GM18873 (cell line): ENCODE measurements around the gene HSPB7.
"Not testable (repeated sequence)": the region's sequence is repeated elsewhere in the genome, so short reads cannot be mapped to it uniquely, and the experiment has no call there.

Experiments used
- ATAC-seq: cut with Tn5 transposase; IDR thresholded peaks from one replicate; pipeline ENCODE4 v1.9.1; 2021; ENCODE audit warnings: mild to moderate bottlenecking, moderate library complexity, moderate number of reproducible peaks; ENCODE audit not compliant: unreplicated experiment, low FRiP score

HSPB7 gene

GRCh38 chr1:16009678-16010077 is 8.2 kb downstream of the HSPB7 start:
- ATAC-seq: no peak

- ATAC-seq: no peak
Measured at GRCh38 chr1:16009030-16009460, 8.8 kb downstream of the HSPB7 start.

- no peak for ATAC-seq
Measured at GRCh38 chr1:16007671-16008341, 10.0 kb downstream of the HSPB7 start.

GRCh38 chr1:16006552-16007485 is 11.0 kb downstream of the HSPB7 start:
- no peak for ATAC-seq

- no peak for ATAC-seq
Measured at GRCh38 chr1:16006010-16006409, 11.8 kb downstream of the HSPB7 start.

- ATAC-seq: no peak
Measured at GRCh38 chr1:16005597-16005996, 12.2 kb downstream of the HSPB7 start.

GRCh38 chr1:16001274-16001673 is 16.6 kb downstream of the HSPB7 start:
- not testable (repeated sequence) for ATAC-seq

GRCh38 chr1:15998929-15999328 is 18.9 kb downstream of the HSPB7 start:
- no peak for ATAC-seq

- no peak for ATAC-seq
Measured at GRCh38 chr1:15997637-15998280, 20.1 kb downstream of the HSPB7 start.

GRCh38 chr1:15997076-15997585 is 20.7 kb downstream of the HSPB7 start:
- ATAC-seq: no peak

GRCh38 chr1:15994590-15995351 is 23.1 kb downstream of the HSPB7 start:
- ATAC-seq: no peak

GRCh38 chr1:15994081-15994480 is 23.8 kb downstream of the HSPB7 start:
- ATAC-seq: no peak

GRCh38 chr1:15993666-15994065 is 24.2 kb downstream of the HSPB7 start:
- ATAC-seq: no peak

GRCh38 chr1:15992582-15993500 is 25.0 kb downstream of the HSPB7 start:
- ATAC-seq: no peak

GRCh38 chr1:15992187-15992553 is 25.7 kb downstream of the HSPB7 start:
- no peak for ATAC-seq

GRCh38 chr1:15991427-15992186 is 26.2 kb downstream of the HSPB7 start:
- no peak for ATAC-seq

GRCh38 chr1:15989776-15990175 is 28.1 kb downstream of the HSPB7 start:
- ATAC-seq: no peak
